A673 (cell line): ENCODE measurements around the gene ANKRD7.

ENCODE experiments used
- EZH2 ChIP-seq: fragments of 200-600 bp; sonication (generic); IDR thresholded peaks from 2 replicates; pipeline ENCODE4 v1.6.1; 2017; ENCODE audit warnings: borderline replicate concordance, low read depth, mild to moderate bottlenecking, mixed read lengths, antibody characterized with exemption, low read length; ENCODE audit not compliant: poor library complexity, severe bottlenecking
- TF ChIP-seq, protein P1 (sequence below): fragments of 300-800, 200-600 bp; sonication (generic); conservative IDR thresholded peaks from 2 replicates; pipeline ENCODE4 v1.5.1; 2017; ENCODE audit warnings: low read depth, mild to moderate bottlenecking, antibody characterized with exemption, low read length, moderate library complexity, mixed read lengths

DNA sequence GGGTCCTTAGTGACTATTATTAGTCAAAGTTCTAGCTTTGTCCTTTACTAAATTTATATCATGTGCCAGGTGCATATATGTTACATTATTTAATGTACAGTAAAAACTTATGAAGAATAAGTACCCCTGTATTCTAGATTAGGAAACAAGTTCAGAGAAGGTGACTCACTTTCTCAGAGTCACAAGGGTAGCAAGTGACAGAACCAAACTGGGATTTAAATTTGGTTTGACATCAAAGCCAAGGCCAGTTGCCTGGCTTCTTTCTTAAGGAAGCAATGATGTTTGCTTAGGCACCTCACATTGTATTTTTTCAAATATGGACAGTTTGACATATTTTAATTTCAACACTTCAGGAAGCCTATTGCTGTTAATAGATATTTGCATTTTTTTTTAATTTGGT, 38.0 kb upstream of the ANKRD7 start:
- TF ChIP-seq, protein P1, sequence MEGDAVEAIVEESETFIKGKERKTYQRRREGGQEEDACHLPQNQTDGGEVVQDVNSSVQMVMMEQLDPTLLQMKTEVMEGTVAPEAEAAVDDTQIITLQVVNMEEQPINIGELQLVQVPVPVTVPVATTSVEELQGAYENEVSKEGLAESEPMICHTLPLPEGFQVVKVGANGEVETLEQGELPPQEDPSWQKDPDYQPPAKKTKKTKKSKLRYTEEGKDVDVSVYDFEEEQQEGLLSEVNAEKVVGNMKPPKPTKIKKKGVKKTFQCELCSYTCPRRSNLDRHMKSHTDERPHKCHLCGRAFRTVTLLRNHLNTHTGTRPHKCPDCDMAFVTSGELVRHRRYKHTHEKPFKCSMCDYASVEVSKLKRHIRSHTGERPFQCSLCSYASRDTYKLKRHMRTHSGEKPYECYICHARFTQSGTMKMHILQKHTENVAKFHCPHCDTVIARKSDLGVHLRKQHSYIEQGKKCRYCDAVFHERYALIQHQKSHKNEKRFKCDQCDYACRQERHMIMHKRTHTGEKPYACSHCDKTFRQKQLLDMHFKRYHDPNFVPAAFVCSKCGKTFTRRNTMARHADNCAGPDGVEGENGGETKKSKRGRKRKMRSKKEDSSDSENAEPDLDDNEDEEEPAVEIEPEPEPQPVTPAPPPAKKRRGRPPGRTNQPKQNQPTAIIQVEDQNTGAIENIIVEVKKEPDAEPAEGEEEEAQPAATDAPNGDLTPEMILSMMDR = no peak
- TF ChIP-seq EZH2 = no peak
